AG04450 (cell line): ENCODE measurements around the gene PTPRD. TPM values are rescaled to one million over a fixed set of nuclear protein-coding genes. Genes with fewer than 3 reads are reported as not detected.

Source experiments
- CTCF ChIA-PET: fragments of 300-600, 350-600 bp; formaldehyde crosslinking; extraction: SDS; loops from one replicate; lab custom pipeline; 2022; ENCODE audit warnings: antibody characterized with exemption, inconsistent platforms; lab: Charles Lee
- POLR2A ChIA-PET: fragments of 350-600 bp; formaldehyde crosslinking; extraction: SDS; loops from one replicate; lab custom pipeline; 2021; ENCODE audit warnings: antibody characterized with exemption, inconsistent platforms; lab: Yijun Ruan, JAX
- DNase-seq: peaks from one replicate; pipeline ENCODE4 v3.0.0-alpha.2; 2011; ENCODE audit warnings: low read depth, low spot score
- H3K27ac ChIP-seq: one replicate; pipeline ENCODE4 v1.5.1; 2012; ENCODE audit warnings: low read depth, low read length, control low read depth
- H3K27me3 ChIP-seq: one replicate; pipeline ENCODE4 v1.6.0; 2012; ENCODE audit warnings: low read length; ENCODE audit not compliant: control insufficient read depth, insufficient read depth
- H3K4me3 ChIP-seq: 2 replicates; pipeline ENCODE4 v1.5.1; 2011; ENCODE audit warnings: mild to moderate bottlenecking, low read depth, low read length, control low read depth
- H3K9me3 ChIP-seq: 2 replicates; pipeline ENCODE4 v1.5.1; 2012; ENCODE audit warnings: low read length; ENCODE audit not compliant: control insufficient read depth, insufficient read depth
- polyA plus RNA-seq: library from polyadenylated mRNA; depleted of rRNA; stranded (reverse); fragments of >200 nt; gene quantifications from 2 replicates; pipeline ENCODE4 v1.2.3, GENCODE V29; 2011
- TF ChIP-seq, protein P1 (sequence below): IDR thresholded peaks from 2 replicates; pipeline ENCODE4 v1.5.1; 2011; ENCODE audit warnings: low read depth, low read length, control low read depth, inconsistent platforms

The PTPRD gene
- polyA plus RNA-seq, 1 experiment, result 0.19 TPM

DNA sequence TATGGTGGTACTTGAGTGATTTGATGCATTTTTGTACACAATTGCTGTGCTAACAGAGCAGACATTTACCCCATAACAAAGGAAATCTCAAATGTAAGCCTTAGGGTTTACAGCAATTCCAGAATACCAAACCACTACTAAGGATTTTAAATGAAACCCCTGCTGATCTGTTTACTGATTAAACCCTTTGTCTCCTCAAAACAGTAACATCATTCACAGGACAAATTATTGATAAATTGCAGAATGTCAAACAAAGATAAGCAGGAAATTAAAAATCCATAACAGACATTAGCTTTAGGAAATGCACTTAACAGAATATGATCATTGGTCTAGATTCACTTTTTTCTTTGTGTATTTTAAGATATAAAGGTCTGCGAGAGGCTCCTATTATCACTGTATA, 1796.9 kb downstream of the PTPRD start:
- H3K27me3 ChIP-seq, result no peaks in the 10 kb centered on the region
- ChIA-PET CTCF (no interaction called here), POLR2A (no interaction called here)
- H3K4me3 ChIP-seq, result no peak overlapping the region
- DNase-seq, result no peak
- no peak overlapping the region for H3K27ac ChIP-seq
- TF ChIP-seq, protein P1, sequence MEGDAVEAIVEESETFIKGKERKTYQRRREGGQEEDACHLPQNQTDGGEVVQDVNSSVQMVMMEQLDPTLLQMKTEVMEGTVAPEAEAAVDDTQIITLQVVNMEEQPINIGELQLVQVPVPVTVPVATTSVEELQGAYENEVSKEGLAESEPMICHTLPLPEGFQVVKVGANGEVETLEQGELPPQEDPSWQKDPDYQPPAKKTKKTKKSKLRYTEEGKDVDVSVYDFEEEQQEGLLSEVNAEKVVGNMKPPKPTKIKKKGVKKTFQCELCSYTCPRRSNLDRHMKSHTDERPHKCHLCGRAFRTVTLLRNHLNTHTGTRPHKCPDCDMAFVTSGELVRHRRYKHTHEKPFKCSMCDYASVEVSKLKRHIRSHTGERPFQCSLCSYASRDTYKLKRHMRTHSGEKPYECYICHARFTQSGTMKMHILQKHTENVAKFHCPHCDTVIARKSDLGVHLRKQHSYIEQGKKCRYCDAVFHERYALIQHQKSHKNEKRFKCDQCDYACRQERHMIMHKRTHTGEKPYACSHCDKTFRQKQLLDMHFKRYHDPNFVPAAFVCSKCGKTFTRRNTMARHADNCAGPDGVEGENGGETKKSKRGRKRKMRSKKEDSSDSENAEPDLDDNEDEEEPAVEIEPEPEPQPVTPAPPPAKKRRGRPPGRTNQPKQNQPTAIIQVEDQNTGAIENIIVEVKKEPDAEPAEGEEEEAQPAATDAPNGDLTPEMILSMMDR, result no peak
- no peaks in the 10 kb centered on the region for H3K9me3 ChIP-seq

DNA sequence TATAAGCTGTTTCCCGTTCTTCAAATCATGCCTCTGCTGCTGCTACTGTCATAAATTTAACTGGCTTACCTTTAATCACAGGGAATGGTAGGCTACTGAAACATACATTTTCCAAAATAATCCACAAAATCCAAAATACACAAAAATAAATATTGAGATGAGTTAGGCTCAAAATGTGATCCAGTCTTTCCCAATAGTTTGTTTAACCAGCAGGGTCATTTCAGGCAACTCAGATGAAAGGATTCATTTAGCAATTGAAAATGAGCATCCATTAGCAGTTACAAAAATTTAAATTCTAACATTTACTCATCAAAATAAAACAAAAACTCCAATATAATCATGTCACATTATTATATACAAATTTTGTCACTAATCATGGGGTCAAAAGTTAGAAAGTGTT, 1797.6 kb downstream of the PTPRD start:
- H3K27me3 ChIP-seq, result no peaks in the 10 kb centered on the region
- no peaks in the 10 kb centered on the region for H3K9me3 ChIP-seq
- POLR2A ChIA-PET, result no interaction called here
- DNase-seq, result no peak
- H3K27ac ChIP-seq, result no peak overlapping the region
- CTCF ChIA-PET, result no interaction called here
- TF ChIP-seq, protein P1, result no peak
- H3K4me3 ChIP-seq, result no peak overlapping the region

DNA sequence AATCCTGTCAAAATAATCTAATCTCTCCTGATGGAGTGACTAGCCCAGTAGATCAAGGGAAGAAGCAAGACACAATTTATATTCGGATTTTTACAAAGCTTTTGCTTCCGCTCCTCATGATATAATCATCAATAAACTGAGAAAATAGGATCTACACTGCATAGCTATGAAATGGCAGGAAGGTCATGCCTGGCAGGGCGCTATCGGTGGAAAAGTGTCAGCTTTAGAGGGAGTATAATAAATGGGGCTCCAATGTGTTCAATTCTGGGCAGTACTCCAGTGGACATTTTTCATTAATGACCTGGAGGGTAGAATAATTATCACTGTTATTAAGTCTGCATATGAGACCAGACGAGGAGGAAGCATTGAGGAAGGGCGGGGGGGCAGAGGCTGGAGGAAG, 1799.9 kb downstream of the PTPRD start:
- H3K9me3 ChIP-seq, result no peaks in the 10 kb centered on the region
- H3K4me3 ChIP-seq, result no peak overlapping the region
- H3K27me3 ChIP-seq, result no peaks in the 10 kb centered on the region
- H3K27ac ChIP-seq, result no peak overlapping the region
- POLR2A ChIA-PET, result no interaction called here
- DNase-seq, result no peak
- CTCF ChIA-PET, result no interaction called here
- TF ChIP-seq, protein P1, result no peak

DNA sequence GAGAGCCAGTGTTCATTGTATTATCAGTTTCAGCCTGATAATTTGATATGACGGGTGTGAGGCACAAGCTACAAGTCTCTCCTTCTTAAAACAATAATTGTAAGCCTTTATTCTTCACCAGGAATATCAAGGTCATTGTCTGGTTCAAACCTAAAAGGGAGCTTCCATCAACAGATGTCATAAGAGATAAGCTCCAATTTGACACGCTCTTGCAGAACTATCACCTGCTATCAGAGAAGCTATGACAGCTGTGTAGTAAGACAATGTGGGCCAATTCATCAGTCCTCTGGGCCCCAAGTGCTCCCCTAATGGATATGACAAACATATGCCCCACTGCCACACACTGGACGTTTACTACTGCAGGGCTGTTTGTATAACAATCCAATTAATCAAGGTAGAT, 1803.1 kb downstream of the PTPRD start:
- no peak for DNase-seq
- POLR2A ChIA-PET, result no interaction called here
- TF ChIP-seq, protein P1, result no peak
- Histone ChIP-seq H3K9me3 (no peaks in the 10 kb centered on the region; the same call in 1 of the 2 replicates), H3K4me3 (no peak overlapping the region), H3K27ac (no peak overlapping the region), H3K27me3 (no peaks in the 10 kb centered on the region)
- CTCF ChIA-PET, result no interaction called here

DNA sequence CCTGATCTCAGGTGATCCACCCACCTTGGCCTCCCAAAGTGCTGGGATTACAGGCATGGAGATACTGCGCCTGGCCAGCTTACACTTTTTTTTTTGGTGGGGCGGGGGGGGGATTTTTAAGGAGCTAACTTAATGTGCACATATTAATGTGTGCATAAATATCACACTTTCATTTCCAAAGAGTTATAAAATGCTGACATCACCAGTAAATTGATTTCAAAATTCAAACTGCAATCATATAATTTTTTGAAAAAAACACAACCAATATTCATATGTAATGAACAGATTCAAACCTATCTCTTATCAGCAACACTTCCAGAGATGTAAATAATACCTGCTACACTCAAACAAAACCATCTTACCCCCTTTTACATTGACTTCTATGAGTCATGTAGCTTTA, 1806.7 kb downstream of the PTPRD start:
- Histone ChIP-seq H3K27ac (no peak overlapping the region), H3K27me3 (no peaks in the 10 kb centered on the region), H3K4me3 (no peak overlapping the region), H3K9me3 (no peaks in the 10 kb centered on the region; the same call in 1 of the 2 replicates)
- DNase-seq, result no peak
- TF ChIP-seq, protein P1, result no peak
- ChIA-PET POLR2A (interaction anchor here (0.6 kb wide), 1 partner anchor 1359 kb away, joined by 4 read pairs; no protein-coding TSS in a partner anchor), CTCF (no interaction called here)
